C4-2B (cell line): Measurements from ENCODE around the gene MYH1.

Source experiments
- CTCF ChIP-seq: fragments of 450-650 bp; conservative IDR thresholded peaks from 2 replicates; pipeline ENCODE4 v1.5.1; 2017; ENCODE audit warnings: mild to moderate bottlenecking
- ZFX ChIP-seq: fragments of 450-650 bp; IDR thresholded peaks from 2 replicates; pipeline ENCODE4 v1.6.1; 2017

GRCh38 chr17:10557422-10557821, 39.1 kb upstream of the MYH1 start:
- TF ChIP-seq CTCF, result no peak
- no peak for TF ChIP-seq ZFX
